K562 (cell line): ENCODE data around the gene SNRPA.

Experiments
- BRF2 ChIP-seq: IDR thresholded peaks from 3 replicates; pipeline ENCODE4 v1.6.1; 2011; ENCODE audit warnings: borderline replicate concordance, mild to moderate bottlenecking; ENCODE audit not compliant: insufficient read length, insufficient read depth
- CREB1 ChIP-seq, 2 experiments: sonication (generic) in 1 of 2; formaldehyde crosslinking in 1 of 2; IDR thresholded peaks; 2 replicates each; pipeline versions ENCODE4 v1.6.1 to v1.8.0; 2012 to 2022; ENCODE audit warnings: inconsistent platforms in 1 of 2, mild to moderate bottlenecking in 1 of 2, missing genetic modification reagents in 1 of 2, moderate library complexity in 1 of 2
- CTCF ChIP-seq, 3 experiments: IDR thresholded peaks in 2 of 3; conservative IDR thresholded peaks in 1 of 3; 2 replicates each; pipeline ENCODE4 v1.5.1; 2011 to 2012; ENCODE audit warnings: low read length in 3 of 3, mild to moderate bottlenecking in 3 of 3, control low read depth in 2 of 3, improper control_type of control experiment in 1 of 3, inconsistent platforms in 1 of 3, low read depth in 1 of 3, mixed read lengths in 1 of 3, moderate library complexity in 1 of 3; ENCODE audit not compliant: insufficient read depth in 2 of 3
- E2F4 ChIP-seq: sonication (generic); formaldehyde crosslinking; IDR thresholded peaks from 2 replicates; pipeline ENCODE4 v1.8.0; 2022; ENCODE audit warnings: mild to moderate bottlenecking, low read depth, missing genetic modification reagents
- LARP7 ChIP-seq: fragments of 450-650 bp; IDR thresholded peaks from 2 replicates; pipeline ENCODE4 v1.6.1; 2016
- MCM5 ChIP-seq: fragments of 450-650 bp; IDR thresholded peaks from 2 replicates; pipeline ENCODE4 v1.6.1; 2016; ENCODE audit warnings: low read depth
- NR2F6 ChIP-seq: fragments of 450-650 bp; formaldehyde crosslinking; IDR thresholded peaks from 2 replicates; pipeline ENCODE4 v1.4.0; 2020; ENCODE audit warnings: mild to moderate bottlenecking
- PRPF4 ChIP-seq: fragments of 200-400 bp; formaldehyde crosslinking; IDR thresholded peaks from one replicate; pipeline ENCODE4 v1.6.1; 2017; ENCODE audit warnings: low read length, low read depth, mild to moderate bottlenecking; ENCODE audit not compliant: insufficient read depth, poor library complexity, severe bottlenecking
- TARDBP ChIP-seq: fragments of 450-650 bp; IDR thresholded peaks from 2 replicates; pipeline ENCODE4 v1.6.1; 2016
- ZBTB34 ChIP-seq: fragments of 250-450 bp; sonication (Bioruptor Pico); IDR thresholded peaks from 2 replicates; pipeline ENCODE4 v1.8.0; 2021; ENCODE audit warnings: mild to moderate bottlenecking, moderate library complexity
- ZBTB7A ChIP-seq: IDR thresholded peaks from 2 replicates; pipeline ENCODE4 v1.6.1; 2011; ENCODE audit warnings: low read depth, mild to moderate bottlenecking, low read length, moderate library complexity, borderline replicate concordance; ENCODE audit not compliant: control insufficient read depth
- ZNF407 ChIP-seq: fragments of 450-650 bp; IDR thresholded peaks from 2 replicates; pipeline ENCODE4 v1.6.1; 2016; ENCODE audit warnings: low read depth

- TF ChIP-seq MCM5 (no peak), ZBTB34 (CRISPR knock-in tag) (no peak), E2F4 (CRISPR knock-in tag) (no peak), BRF2 (no peak), LARP7 (no peak), CTCF (IDR thresholded peaks at IDR 0.05 in 2 of 3, conservative IDR thresholded peaks at IDR 0.05 in 1 of 3; ENCODE audit: insufficient read depth in 2 of 3, low read depth in 1 of 3, low read length in 3 of 3) (no peak), TARDBP (no peak), ZNF407 (no peak), PRPF4 (no peak), CREB1 (IDR thresholded peaks at IDR 0.05) (no peak), CREB1 (CRISPR knock-in tag; IDR thresholded peaks at IDR 0.05) (no peak), ZBTB7A (no peak), NR2F6 (CRISPR knock-in tag) (no peak)
Measured at GRCh38 chr19:40745402-40745780, 5.6 kb upstream of the SNRPA start.
